Fibroblast of lung (primary cell): Measurements from ENCODE around the gene PRG2. TPM values are rescaled to one million over a fixed set of nuclear protein-coding genes. Genes with fewer than 3 reads are reported as not detected.
A peak's percentile ranks its signal among the peaks of the same experiment; 100 is the strongest.
"Not testable (repeated sequence)": the region's sequence is repeated elsewhere in the genome, so short reads cannot be mapped to it uniquely, and the experiment has no call there.

Source experiments
- DNase-seq, 2 donors: peaks; one replicate each; pipeline versions ENCODE4 v3.0.0 to v3.0.0-alpha.2; 2010; ENCODE audit warnings: low read depth in 2 of 2
- H2AFZ ChIP-seq: 2 replicates; pipeline ENCODE4 v1.5.1; 2012; ENCODE audit warnings: low read length, control low read depth, inconsistent platforms
- H3K27ac ChIP-seq: 2 replicates; pipeline ENCODE4 v1.5.1; 2011; ENCODE audit warnings: low read length, control low read depth; ENCODE audit not compliant: insufficient read depth
- H3K27me3 ChIP-seq: 2 replicates; pipeline ENCODE4 v1.5.1; 2011; ENCODE audit warnings: mild to moderate bottlenecking, low read length; ENCODE audit not compliant: control insufficient read depth, insufficient read depth
- H3K36me3 ChIP-seq: 2 replicates; pipeline ENCODE4 v1.5.1; 2011; ENCODE audit warnings: low read length; ENCODE audit not compliant: control insufficient read depth, insufficient read depth
- H3K4me1 ChIP-seq: 2 replicates; pipeline ENCODE4 v1.5.1; 2011; ENCODE audit warnings: low read length; ENCODE audit not compliant: control insufficient read depth, insufficient read depth; ENCODE audit errors: extremely low read depth
- H3K4me2 ChIP-seq: 2 replicates; pipeline ENCODE4 v1.5.1; 2011; ENCODE audit warnings: low read length, control low read depth; ENCODE audit not compliant: insufficient read depth; ENCODE audit errors: extremely low read depth
- H3K4me3 ChIP-seq, 4 experiments: fragments of 200-600 bp in 1 of 4; sonication (generic) in 1 of 4; replicated peaks in 1 of 4; 2 replicates each; pipeline ENCODE4 v1.5.1; 2011 to 2016; ENCODE audit warnings: low read length in 4 of 4, low read depth in 3 of 4, mild to moderate bottlenecking in 3 of 4, control low read depth in 2 of 4, inconsistent platforms in 1 of 4, mixed read lengths in 1 of 4; ENCODE audit not compliant: insufficient read depth in 1 of 4; ENCODE audit errors: control extremely low read depth in 1 of 4
- H3K79me2 ChIP-seq: 2 replicates; pipeline ENCODE4 v1.5.1; 2012; ENCODE audit warnings: mild to moderate bottlenecking, low read length, inconsistent platforms; ENCODE audit not compliant: control insufficient read depth, insufficient read depth
- H3K9ac ChIP-seq: 2 replicates; pipeline ENCODE4 v1.5.1; 2011; ENCODE audit warnings: mild to moderate bottlenecking, low read length, control low read depth; ENCODE audit not compliant: insufficient read depth
- H3K9me3 ChIP-seq: 2 replicates; pipeline ENCODE4 v1.5.1; 2012; ENCODE audit warnings: low read depth, low read length; ENCODE audit not compliant: control insufficient read depth, insufficient read depth
- H4K20me1 ChIP-seq: 2 replicates; pipeline ENCODE4 v1.5.1; 2011; ENCODE audit warnings: low read length; ENCODE audit not compliant: control insufficient read depth, insufficient read depth; ENCODE audit errors: extremely low read depth
- EZH2 ChIP-seq: IDR thresholded peaks from 2 replicates; pipeline ENCODE4 v1.5.1; 2012; ENCODE audit warnings: low read length, control low read depth, mild to moderate bottlenecking; ENCODE audit errors: missing control alignments
- polyA plus RNA-seq, 2 donors: library from polyadenylated mRNA; depleted of rRNA in 1 of 2; stranded (reverse) in 1 of 2; unstranded in 1 of 2; fragments of >200 nt; gene quantifications; 2 replicates each; pipeline ENCODE4 v1.2.1, GENCODE V29; 2011 to 2012; ENCODE audit warnings: missing spikeins in 1 of 2
- total RNA-seq: library from RNA; depleted of rRNA; stranded (reverse); fragments of >200 nt; gene quantifications from 2 replicates; pipeline ENCODE4 v1.2.1, GENCODE V29; 2014
- TF ChIP-seq, protein P1 (sequence below), 2 donors: IDR thresholded peaks in 1 of 2; conservative IDR thresholded peaks in 1 of 2; 1 replicate in 1 of 2; 2 replicates in 1 of 2; pipeline ENCODE4 v1.5.1; 2011 to 2012; ENCODE audit warnings: low read length in 2 of 2, control low read depth in 1 of 2, inconsistent platforms in 1 of 2, low read depth in 1 of 2, mild to moderate bottlenecking in 1 of 2

PRG2 gene
- total and polyA plus RNA-seq, 2 donors (not counting 1 experiment from before 2014, with no cell fraction given): not detected

GRCh38 chr11:57340039-57340615 is 50.3 kb downstream of the PRG2 start:
- peaks cover 7% of the 10 kb centered on the region for H3K79me2 ChIP-seq
- peaks cover 16% of the 10 kb centered on the region for H3K27me3 ChIP-seq
- H3K9me3 ChIP-seq: no peaks in the 10 kb centered on the region
- no peak overlapping the region for H3K27ac ChIP-seq
- peaks cover 4% of the 10 kb centered on the region for H3K4me1 ChIP-seq
- TF ChIP-seq, protein P1, sequence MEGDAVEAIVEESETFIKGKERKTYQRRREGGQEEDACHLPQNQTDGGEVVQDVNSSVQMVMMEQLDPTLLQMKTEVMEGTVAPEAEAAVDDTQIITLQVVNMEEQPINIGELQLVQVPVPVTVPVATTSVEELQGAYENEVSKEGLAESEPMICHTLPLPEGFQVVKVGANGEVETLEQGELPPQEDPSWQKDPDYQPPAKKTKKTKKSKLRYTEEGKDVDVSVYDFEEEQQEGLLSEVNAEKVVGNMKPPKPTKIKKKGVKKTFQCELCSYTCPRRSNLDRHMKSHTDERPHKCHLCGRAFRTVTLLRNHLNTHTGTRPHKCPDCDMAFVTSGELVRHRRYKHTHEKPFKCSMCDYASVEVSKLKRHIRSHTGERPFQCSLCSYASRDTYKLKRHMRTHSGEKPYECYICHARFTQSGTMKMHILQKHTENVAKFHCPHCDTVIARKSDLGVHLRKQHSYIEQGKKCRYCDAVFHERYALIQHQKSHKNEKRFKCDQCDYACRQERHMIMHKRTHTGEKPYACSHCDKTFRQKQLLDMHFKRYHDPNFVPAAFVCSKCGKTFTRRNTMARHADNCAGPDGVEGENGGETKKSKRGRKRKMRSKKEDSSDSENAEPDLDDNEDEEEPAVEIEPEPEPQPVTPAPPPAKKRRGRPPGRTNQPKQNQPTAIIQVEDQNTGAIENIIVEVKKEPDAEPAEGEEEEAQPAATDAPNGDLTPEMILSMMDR (conservative IDR thresholded peaks at IDR 0.05 in 1 of 2, IDR thresholded peaks at IDR 0.05 in 1 of 2; ENCODE audit: low read depth in 1 of 2, low read length in 2 of 2): peak in 1 of 2 donors; percentile 24
- no peak for TF ChIP-seq EZH2
- H3K36me3 ChIP-seq: no peaks in the 10 kb centered on the region
- peak in 1 of 2 donors; percentile 26 for DNase-seq
- H3K4me2 ChIP-seq: no peak overlapping the region
- no peak overlapping the region for H3K9ac ChIP-seq
- no peak overlapping the region for H2AFZ ChIP-seq
- H4K20me1 ChIP-seq: no peaks in the 10 kb centered on the region
- H3K4me3 ChIP-seq: no peak overlapping the region

DNA sequence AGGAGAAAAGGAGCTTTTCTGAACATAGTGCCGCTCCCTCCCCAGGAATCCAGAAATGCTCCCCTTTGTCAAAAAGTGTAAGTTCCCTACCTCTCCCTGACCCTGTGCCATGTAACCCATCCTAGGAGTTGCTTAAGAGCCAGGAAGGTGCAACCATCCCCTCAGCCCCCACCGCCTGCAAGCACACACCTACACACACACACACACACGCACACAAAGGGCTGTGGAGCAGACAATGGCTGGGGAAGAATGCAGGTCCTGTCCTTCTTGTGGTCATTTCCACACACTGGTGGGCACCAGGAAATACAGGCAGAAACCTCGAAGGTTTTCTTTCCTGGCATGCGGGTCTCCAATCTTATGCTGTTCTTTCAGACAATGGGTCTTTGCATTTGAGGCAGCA is 51.1 kb downstream of the PRG2 start:
- no peak for DNase-seq
- Histone ChIP-seq H2AFZ (no peak overlapping the region), H3K9ac (no peak overlapping the region), H3K9me3 (no peaks in the 10 kb centered on the region), H4K20me1 (no peaks in the 10 kb centered on the region), H3K36me3 (no peaks in the 10 kb centered on the region), H3K27ac (no peak overlapping the region), H3K4me1 (peaks cover 7% of the 10 kb centered on the region), H3K79me2 (peaks cover 15% of the 10 kb centered on the region), H3K27me3 (peaks cover 16% of the 10 kb centered on the region), H3K4me3 (no peak overlapping the region), H3K4me2 (no peak overlapping the region)
- no peak for TF ChIP-seq EZH2

GRCh38 chr11:57338142-57338541 is 52.3 kb downstream of the PRG2 start, which contains the start of gene P2RX3:
Gene P2RX3, plus strand, starts transcription at chr11:57338352. Its CDS starts 199 bp downstream, at chr11:57338551.
- Histone ChIP-seq H3K36me3 (no peaks in the 10 kb centered on the region), H3K9me3 (no peaks in the 10 kb centered on the region)

GRCh38 chr11:57336856-57337255 is 53.6 kb downstream of the PRG2 start:
- not testable (repeated sequence) for H3K4me3 ChIP-seq, H3K36me3 ChIP-seq, H3K4me2 ChIP-seq, H2AFZ ChIP-seq, DNase-seq, H4K20me1 ChIP-seq, H3K9me3 ChIP-seq, H3K27ac ChIP-seq, H3K4me1 ChIP-seq, H3K9ac ChIP-seq
- Histone ChIP-seq H3K27me3 (peaks cover 16% of the 10 kb centered on the region), H3K79me2 (peaks cover 31% of the 10 kb centered on the region)

More at GRCh38 chr11:57338142-57338541, 52.3 kb downstream of the PRG2 start, which contains the start of gene P2RX3:
- Histone ChIP-seq H3K4me2 (no peak within 1 kb of the TSS), H3K4me1 (peaks cover 7% of the 10 kb centered on the region), H3K27ac (no peak within 1 kb of the TSS), H3K79me2 (peaks cover 25% of the 10 kb centered on the region), H2AFZ (no peak within 1 kb of the TSS), H3K4me3 (no peak within 1 kb of the TSS), H4K20me1 (no peaks in the 10 kb centered on the region), H3K9ac (no peak within 1 kb of the TSS), H3K27me3 (peaks cover 16% of the 10 kb centered on the region)
- DNase-seq: no peak
- no peak for TF ChIP-seq EZH2
- TF ChIP-seq, protein P1 (conservative IDR thresholded peaks at IDR 0.05 in 1 of 2, IDR thresholded peaks at IDR 0.05 in 1 of 2; ENCODE audit: low read depth in 1 of 2, low read length in 2 of 2): no peak
